Urothelium cell line (cell line): ENCODE measurements around the gene KRT31.
"Not testable (repeated sequence)": the region's sequence is repeated elsewhere in the genome, so short reads cannot be mapped to it uniquely, and the experiment has no call there.

ENCODE experiments used
- DNase-seq: peaks from one replicate; pipeline ENCODE4 v3.0.0; 2011; ENCODE audit warnings: low spot score, mixed read lengths
- FAIRE-seq: peaks from 2 replicates; lab custom pipeline; 2011; peaks lifted over from hg19 to GRCh38; lab: Jason Lieb, UNC

KRT31 gene

DNA sequence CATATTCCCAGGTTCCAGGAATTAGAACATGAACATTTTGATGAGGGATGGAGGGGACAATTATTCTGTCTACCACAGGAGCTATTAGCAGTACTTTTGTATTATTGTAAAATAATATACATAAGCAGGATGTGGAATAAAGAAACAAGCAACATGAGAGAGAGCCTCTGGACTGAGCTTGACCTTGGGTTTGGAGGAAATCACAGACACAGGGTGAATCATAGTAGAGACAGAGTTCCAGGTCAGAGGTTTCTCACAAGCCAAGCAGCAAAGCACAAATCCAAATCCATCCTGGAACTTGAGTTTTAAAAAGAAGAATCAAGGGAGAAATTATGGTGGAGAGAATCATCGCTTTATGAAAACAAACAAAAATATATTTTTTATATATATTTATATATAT lies 5.1 kb downstream of the KRT31 start:
- no peak for FAIRE-seq
- DNase-seq: no peak

DNA sequence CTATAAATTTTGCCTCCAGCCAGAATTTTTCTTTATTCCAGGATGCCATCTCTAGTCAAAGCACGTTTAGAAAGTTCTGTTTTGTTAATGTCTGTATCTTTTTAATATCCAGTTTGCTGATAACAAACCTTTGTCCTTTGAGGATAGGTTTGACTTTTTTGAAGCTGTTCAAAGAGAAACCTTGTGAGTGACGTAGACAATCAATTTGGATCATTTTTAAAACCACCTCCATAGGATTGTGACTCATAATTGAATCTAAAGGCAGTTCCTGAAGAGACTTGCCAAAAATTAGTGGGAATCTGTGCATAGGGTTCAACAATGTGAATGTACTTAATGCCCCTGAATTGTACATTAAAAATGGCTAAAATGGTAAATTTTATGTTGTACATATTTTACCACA lies 5.9 kb downstream of the KRT31 start:
- FAIRE-seq (no peak), DNase-seq (no peak)

DNA sequence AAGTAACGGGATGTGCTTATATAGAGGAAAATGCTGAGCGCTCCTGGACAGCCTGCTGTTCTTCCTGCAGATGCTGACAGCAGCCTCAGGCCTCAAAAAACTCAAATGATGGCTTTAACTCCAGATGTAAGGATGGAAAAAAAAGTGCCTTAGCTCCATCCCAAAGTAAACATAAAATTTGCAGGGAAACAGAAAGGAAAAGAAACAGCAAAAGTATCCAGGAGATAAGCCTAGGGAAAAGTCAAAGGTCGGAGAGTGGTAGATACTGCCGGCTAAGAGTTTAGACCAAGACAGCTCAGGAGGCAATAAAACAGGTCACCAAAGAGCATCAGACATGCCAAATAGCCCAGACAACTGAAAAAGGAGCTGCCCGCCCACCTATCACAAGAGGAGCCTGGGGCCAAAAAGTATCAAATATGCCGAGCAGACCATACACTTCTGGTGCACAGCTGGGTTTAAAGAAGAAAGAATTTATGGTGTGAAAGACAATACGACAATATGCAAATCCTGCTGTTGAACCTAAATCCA lies 6.9 kb downstream of the KRT31 start:
- DNase-seq (no peak), FAIRE-seq (no peak)

DNA sequence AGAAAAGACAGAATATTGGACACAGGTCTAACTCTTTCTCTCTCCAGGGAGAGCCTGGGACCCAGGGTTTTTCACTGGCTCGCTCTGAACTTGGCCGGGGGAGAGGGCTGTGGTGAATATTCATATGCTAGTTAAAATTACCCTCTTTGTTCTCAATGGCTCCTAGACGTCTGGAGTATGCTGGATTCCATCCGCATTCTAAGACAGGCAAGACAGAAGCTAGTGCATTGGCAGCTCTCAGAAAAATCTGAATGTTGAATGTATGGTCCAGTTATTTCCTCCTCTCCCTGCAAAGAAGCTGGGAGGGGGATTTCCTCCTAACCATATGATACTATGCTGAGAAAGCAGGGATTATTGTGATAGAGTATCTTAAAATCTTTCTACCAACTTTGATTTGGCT lies 9.7 kb downstream of the KRT31 start:
- DNase-seq (no peak), FAIRE-seq (no peak)

DNA sequence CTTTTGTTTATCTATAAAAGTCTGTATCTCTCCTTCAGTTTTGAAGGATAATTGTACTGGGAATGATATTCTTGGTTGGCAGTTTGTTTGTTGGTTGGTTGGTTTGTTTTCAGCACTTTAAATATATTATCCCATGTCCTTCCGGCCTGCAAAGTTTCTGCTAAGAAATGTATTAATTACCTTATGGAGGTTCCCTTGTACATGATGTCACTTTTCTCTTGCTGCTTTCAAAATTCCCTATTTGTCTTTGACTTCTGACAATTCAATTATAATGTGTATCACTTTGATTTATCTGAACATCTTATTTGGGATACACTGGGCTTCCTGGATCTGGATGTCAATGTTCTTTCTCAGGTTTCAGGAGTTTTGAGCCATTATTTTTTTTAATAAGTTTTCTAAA lies 11.2 kb downstream of the KRT31 start:
- FAIRE-seq: no peak
- no peak for DNase-seq

DNA sequence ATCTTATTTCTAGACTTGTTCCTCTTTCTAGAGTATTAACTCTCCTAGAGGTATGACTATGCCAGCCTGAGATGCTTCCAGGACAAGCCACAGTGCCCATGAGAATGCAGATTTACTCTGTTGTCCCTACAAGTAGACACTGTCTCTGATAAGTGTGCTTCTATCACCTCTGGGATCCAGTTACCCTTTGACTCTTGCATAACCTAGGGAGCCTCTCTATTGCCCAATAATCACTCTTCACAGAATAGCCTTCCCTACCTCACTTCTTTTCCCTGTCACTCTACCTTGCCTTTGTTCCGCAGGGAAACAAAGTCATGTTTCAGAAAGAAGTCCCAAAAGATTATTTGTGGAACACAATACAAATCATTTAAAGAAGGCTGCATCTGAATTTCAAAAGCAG lies 13.7 kb downstream of the KRT31 start:
- DNase-seq: no peak
- no peak for FAIRE-seq

DNA sequence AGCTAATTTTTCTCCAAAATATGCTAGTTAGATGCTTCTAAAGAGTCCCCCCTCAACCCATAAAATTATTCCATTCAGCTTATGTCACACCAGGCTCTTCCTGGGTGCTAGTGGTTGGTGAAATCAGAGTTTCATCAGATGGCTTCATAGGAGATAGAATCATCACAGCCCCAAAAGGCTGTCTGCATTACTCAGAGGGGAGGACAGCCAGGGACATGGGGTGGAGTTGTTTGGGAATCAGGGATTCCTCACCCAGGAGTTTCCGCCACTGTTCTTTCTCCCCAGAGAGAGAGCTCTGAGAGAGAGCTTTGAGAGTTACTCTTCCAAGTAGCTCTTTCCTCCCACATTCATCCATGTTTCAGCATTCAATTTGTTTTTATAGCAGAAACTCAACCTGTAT lies 15.0 kb downstream of the KRT31 start:
- FAIRE-seq (no peak), DNase-seq (no peak)

DNA sequence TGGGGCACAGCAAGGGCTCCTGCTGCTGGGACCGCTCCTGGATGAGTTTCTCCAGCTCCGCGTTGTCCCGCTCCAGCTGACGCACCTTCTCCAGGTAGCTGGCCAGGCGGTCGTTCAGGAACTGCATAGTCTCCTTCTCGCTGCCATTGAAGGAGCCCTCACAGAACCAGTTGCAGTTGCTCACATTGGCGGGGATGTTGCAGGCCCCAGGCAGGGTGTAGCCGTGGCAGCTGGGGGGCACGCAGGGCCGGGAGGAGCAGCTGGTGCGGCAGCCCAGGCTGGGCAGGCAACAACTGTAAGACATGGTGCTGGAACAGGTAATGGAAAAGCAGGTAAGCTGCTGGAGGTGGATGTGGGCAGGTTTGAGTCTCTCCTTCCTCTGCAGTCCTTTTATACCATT lies 15.5 kb downstream of the KRT31 start, which contains the start of gene KRT34:
TSS of gene KRT34 (minus strand) at position 364 of the 400 bp plus-strand sequence. CDS start at position 304, 60 bp downstream.
- not testable (repeated sequence) for FAIRE-seq, DNase-seq

DNA sequence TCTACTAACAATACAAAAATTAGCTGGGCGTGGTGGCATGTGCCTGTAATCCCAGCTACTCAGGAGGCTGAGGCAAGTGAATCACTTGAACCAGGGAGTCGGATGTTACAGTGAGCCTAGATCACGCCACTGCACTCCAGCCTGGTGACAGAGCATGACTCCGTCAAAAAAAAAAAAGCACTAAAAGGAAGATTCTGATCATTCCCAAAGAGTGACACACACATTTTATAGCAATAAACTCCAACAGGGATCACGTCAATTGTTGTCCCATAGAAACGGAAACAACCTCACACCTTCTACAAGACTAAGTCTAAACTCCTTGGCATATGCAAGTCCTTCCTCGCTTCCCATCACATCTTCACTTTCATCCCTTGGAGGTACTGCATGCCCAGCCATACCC lies 17.3 kb downstream of the KRT31 start:
- FAIRE-seq (peak; percentile 68), DNase-seq (peak; percentile 65)

DNA sequence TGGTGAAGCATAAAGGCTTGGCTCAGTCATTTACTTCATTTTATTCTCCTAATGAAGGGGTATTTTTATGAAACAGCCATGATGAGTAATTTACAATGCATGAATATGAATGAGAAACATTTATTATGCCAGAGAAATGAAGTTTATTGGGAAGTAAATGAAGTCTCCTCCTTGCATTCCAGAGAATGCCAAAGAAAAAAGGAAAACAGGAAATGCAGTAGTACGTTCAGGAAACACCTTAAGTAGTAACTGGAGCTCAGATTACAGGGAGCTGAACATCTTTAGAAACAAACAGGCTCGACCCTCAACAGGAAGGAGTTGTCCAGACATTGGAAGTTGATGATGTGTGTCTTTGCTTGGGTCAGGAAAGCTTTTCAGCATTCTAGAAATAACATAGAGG lies 19.9 kb downstream of the KRT31 start:
- FAIRE-seq: no peak
- DNase-seq: no peak

DNA sequence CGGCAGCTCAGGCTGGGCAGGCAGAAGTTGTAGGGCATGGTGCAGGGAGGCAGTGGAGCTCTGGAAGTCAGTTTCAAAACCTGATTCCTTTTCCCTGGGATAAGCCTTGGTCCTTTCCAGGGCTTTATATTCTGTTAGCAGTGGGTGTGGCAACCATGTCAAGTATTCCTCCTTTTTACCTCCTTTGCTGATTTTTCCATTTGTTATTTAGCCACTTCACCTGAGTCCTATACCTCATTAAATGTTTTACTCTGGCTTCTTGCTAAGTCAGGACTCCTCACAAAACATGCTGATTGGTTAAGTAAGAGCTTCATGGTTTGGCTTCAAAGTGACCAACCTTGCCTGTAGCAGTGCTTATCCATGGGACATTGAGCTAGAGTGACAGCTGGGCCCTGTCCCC lies 27.7 kb downstream of the KRT31 start, which contains the start of gene KRT33B:
TSS of gene KRT33B (minus strand) at position 101 of the 400 bp plus-strand sequence. CDS start at position 38, 63 bp downstream.
- DNase-seq: no peak
- FAIRE-seq: no peak

DNA sequence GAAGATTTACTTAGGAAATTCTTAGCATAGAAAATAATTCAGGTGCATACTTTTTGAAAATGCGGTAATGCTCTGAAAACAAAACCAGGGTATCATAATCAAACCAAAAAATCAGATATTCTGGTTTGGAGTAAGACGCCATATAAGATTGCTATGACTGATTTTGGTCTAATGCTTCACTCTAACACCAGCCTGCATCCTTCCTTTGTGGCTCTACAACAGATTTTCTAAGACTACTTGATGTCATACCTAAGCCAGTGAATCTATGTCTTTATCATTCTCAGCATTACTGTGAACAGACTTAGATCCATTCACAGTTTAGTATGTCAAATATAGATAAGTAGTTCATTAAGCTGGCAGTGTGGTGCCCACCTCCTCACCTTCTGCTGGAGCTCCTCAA lies 28.4 kb downstream of the KRT31 start:
- FAIRE-seq: peak; percentile 50

DNA sequence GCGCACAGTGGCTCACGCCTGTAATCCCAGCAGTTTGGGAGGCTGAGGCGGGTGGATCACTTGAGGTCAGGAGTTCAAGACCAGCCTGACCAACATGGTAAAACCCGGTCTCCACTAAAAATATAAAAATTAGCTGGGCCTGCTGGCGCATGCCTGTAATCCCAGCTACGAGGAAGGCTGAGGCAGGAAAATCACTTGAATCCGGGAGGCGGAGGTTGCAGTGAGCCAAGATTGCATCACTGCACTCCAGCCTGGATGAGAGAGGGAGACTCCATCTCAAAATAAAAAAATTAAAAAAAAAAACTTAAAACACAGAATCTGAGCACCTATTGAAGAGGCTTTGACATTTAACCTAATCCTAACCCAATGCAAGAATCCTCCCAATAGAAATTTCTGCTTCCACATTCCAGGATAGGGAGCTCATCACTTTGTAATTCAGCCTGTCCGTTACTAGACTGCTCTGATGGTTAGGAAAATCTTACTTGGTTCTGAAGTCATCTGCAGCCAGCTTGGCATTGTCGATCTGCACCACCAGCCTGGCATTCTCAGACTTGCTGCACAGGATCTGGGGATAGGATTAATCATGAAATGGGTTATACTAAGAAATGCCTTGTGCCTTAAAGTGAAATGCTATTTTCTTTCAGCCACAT lies 29.9 kb downstream of the KRT31 start:
- FAIRE-seq: peak; percentile 40

More for the DNA sequence above, 28.4 kb downstream of the KRT31 start:
- no peak for DNase-seq

DNA sequence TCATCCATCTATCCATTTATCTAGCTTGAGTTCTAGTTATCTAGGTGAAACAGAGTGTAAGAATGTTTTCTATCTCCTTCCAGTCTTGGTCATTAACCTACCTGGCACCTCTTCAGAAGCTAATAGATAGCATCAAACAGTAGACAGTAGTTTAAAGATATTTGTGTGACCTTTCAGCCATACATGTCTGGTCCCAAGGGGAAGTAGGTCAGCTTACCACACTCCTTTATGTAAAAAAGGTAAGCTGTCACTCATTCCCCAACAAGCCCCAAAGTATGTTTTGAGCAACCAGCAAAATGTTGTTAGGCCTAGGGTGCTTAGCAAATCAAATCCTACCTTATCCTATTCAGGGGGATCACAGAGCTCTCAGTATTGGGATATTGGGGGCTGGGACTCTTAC lies 31.3 kb downstream of the KRT31 start:
- DNase-seq: no peak

More for the DNA sequence above, 29.9 kb downstream of the KRT31 start:
- peak; percentile 77 for DNase-seq

DNA sequence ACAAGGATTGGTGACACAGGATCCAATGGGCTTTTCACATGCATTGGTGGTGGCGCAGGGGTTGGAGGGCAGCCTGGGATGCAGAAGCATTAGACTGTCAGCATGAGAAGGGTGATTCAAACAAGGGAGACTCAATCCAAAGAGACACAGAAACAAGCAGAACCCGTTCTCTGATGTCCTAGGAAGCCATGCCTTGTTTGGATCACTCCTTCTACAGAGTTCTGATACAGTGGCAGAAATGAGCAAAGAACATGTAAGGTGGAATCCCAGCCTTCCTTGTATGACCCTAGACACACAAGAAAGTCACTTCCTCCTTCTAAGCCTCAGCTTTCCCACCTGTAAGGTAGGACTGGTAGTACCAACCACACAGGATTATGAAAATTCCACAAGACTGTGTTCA lies 33.5 kb downstream of the KRT31 start:
- no peak for DNase-seq
- no peak for FAIRE-seq

More for the DNA sequence above, 31.3 kb downstream of the KRT31 start:
- no peak for FAIRE-seq

DNA sequence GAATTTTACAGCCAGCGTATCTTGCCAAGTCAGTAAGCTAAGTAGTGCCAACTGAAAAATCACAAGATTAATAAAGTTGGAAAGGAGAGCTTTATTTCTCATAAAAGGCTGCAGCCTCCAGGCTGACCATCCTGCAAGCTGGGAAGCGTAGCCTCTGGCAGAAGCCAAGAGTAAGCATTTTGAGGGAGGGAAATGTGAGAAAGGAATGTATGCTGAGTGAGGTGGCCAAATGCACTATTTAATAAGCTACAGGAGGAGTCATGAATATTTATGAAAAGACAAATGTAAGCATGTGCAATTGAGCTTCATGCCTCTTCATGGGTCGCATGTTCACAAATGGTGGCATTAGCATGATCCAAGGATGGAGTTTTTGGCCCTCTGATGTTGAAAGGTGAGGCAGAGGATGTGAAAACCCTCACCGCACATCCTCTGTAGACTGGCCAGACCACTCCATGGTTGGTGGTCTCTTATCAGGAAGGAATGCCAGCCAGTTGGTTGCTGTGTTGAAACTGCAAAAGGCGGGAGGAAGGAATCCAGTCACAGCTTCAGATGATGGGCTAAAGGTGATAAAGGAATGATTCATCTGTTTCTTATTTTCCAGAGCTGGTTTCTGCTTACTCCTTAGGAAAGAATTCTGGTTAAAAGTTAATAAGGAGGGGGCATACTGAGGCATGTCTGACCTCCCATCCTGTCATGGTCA lies 37.0 kb downstream of the KRT31 start:
- DNase-seq: peak; percentile 72
- no peak for FAIRE-seq

DNA sequence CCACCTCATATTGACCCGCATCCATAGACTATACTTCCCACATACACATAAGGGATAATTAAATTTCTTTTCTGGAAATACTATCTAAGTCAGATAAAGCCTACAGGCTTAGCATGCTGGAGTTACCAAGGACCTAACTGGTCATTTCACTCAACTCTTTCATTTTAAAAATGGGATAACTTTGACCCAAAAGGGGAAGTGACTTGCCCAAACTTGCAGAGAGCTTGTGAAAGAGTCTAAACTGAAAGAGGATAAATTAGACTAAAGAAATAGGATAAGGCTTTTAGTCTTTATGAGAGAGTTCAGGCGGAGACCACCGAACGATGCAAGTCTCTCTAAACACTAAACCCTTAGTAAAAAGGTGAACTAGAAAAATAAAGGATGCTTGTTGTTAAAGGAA lies 42.9 kb downstream of the KRT31 start:
- FAIRE-seq (no peak), DNase-seq (no peak)

DNA sequence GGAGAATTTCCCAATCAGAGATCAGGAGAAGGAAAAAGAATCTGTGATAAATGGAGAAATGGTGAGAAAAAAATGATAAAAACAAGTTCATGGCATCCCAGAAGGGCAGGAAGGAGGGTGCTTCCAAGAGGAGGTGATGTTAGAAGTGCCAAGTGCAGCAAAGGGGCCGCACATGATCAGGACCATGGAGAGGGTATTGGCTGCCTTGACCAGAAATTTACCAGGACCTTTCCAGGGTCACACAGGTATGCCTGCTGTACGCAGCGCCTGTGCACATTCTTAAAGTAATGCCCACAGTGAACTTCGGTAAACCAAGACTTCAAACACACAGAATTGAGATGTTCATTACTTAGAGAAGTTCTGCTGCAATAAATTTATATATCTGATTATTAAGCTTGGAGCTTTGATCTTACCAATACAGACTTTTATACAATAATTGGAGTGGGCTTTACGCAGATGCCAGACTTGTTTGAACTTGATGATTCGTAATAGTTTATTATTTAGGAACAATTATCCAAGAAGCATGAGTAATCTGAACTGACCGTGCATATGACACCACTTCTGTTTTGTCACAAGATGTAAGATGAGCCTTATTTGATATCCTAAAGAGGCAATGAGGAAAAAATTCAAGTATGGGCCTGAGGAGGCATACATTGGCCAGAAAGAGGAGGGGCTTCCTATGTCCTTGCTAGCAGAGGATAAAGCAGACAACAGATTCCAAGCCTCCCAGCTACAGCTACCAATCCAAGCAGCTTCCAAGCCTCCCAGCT lies 44.6 kb downstream of the KRT31 start:
- no peak for DNase-seq
- FAIRE-seq: no peak

DNA sequence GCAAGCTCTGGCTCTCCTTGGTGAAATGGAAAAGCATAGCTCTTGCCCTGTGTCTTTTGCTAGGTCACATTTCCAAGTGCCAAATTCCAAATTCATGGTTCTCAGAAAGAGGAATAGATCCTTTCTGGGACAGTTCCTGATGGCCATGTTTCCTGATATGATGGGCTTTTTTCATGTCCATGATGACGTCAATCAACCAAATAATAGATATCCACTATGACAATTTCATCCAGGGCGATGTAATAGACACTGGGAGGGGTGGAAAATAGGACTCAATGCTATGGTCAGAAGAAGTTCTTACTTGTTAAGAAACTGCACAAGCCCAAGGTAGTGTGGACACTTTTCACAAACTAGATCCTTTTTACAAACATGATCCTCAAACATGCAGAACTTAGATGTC lies 46.2 kb downstream of the KRT31 start:
- DNase-seq: no peak
- no peak for FAIRE-seq

DNA sequence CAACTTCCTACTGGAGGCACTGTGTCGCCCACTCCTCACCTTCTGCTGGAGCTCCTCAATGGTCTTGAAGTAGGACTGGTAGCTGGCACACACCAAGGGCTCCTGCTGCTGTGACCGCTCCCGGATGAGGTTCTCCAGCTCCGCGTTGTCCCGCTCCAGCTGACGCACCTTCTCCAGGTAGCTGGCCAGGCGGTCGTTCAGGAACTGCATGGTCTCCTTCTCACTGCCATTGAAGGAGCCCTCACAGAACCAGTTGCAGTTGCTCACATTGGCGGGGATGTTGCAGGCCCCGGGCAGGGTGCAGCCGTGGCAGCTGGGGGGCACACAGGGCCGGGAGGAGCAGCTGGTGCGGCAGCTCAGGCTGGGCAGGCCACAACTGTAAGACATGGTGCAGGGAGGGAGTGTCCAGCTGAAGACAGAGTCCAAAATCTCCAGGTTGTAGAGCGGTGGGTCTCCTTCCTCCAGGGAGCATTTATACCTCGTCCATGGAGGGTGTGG lies 47.0 kb downstream of the KRT31 start, which contains the start of gene KRT33A:
TSS of gene KRT33A (minus strand) at position 448 of the 498 bp plus-strand sequence. CDS start at position 387, 61 bp downstream.
- not testable (repeated sequence) for DNase-seq, FAIRE-seq
